Measurements from ENCODE around the gene PHKB.
"Not testable (repeated sequence)": the region's sequence is repeated elsewhere in the genome, so short reads cannot be mapped to it uniquely, and the experiment has no call there.

The PHKB gene

DNA sequence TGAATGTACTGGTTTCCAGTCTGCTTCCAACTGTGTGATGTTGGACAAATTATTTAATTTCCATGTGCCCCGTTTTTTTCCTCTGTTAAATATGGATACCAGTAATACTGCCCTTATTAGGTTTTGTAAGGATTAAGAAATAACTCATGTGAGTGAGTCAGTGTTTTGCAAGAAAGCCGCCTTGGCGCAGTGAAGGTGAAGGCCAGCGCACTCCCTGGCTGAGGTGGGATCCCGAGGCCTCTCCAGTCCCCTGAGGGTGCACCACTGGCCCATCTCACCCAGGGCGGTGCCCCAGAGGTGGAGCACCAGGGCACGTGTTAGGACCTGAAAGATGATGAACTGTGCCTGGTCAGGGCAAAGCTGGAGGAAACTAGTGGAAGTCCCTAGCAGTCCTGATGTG is 43.5 kb downstream of the PHKB start:
- DNase-seq (ENCODE audit: low read depth in 2 of 2, low spot score in 1 of 2): no peak

GRCh38 chr16:47506800-47507199 is 45.7 kb downstream of the PHKB start:
- DNase-seq (ENCODE audit: low read depth in 2 of 2, low spot score in 1 of 2): no peak

DNA sequence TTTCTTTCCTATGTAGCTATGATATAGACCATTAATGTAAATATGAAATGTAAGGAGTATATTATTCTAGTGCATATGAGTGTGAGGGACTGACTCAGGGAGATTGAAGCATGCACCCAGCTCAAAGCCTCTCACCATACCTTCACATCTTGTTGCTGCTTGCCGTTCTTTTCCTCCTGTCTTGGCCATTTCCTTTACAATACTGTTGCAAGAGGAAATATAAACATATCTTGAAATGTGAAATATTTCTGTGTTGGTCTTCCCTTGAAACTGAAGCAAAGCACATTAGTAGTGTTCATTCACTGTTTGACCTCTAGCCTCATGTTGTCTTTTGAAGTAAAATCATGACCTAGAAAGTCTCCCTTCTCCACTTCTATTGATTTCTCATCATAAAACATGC is 46.6 kb downstream of the PHKB start:
- DNase-seq (ENCODE audit: low read depth in 2 of 2, low spot score in 1 of 2): no peak

DNA sequence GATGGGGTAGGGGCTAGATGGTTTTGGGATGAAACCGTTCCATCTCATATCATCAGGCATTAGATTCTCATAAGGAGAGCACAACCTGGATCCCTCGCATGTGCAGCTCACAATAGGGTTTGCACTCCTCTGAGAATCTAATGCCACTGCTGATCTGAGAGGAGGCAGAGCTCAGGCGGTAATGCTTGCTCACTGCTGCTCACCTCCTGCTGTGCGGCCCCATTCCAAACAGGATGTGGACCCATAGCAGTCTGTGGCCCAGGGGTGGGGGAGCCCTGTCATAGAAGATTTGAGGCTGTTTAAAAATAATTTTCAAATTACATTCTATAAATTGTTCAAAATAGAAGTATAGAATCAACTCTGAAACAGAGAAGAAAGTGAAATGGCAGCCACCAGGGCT is 50.8 kb downstream of the PHKB start:
- DNase-seq (ENCODE audit: low read depth in 2 of 2, low spot score in 1 of 2): no peak

DNA sequence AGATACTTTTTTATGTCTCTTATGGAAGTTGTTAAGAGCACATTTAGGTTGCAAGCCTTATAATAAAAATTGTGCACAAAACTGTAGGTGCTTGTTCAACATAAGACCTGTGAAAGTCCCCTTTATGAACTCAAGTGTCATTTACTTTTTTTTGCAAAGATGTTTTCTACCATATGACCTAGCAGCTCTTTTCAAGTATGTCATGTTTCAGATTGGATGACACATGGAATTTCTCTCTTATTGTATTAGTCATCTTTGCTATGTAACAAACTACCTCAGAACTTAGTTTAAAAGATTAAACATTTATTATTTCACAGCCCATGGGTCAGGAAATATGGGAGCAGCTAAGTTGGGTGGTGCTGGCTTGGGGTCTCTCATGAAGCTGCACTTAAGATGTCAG is 57.9 kb downstream of the PHKB start:
- no peak for DNase-seq (ENCODE audit: low read depth in 2 of 2, low spot score in 1 of 2)

GRCh38 chr16:47519546-47519945 is 58.4 kb downstream of the PHKB start:
- no peak for DNase-seq (ENCODE audit: low read depth in 2 of 2, low spot score in 1 of 2)

DNA sequence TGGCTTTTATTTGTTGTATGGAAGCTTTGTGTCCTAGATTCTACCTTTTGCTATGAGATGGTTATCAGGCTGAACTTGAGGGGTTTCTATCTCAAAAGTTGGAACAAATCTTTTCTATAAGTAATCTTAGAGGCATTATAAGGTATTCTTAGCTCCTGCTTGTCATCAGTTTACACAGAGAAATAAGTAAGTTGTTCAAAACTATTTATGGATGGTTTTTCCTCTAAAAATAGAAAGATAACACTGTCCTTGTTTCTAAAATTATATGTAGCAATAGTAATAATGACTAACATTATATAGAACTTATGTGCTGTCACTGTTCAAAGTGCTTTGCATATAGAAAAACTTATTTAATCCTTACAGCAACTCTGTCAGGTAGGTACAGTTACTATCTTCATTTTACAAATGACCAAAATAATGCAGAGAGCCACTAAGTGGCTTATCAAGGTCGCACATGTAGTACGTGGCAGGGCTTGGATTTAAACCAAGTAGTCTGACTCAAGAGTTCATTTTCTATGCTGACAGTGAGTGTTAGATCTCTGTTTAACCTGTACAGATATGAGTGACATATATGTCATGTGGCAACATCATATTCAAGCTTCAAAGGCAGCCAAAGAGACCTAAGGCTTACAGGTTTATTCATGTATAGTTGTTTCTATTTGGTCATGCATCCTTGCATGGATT is 59.0 kb downstream of the PHKB start:
- no peak for DNase-seq (ENCODE audit: low read depth in 2 of 2, low spot score in 1 of 2)

GRCh38 chr16:47523342-47524006 is 62.3 kb downstream of the PHKB start:
- DNase-seq (ENCODE audit: low read depth in 2 of 2, low spot score in 1 of 2): no peak

DNA sequence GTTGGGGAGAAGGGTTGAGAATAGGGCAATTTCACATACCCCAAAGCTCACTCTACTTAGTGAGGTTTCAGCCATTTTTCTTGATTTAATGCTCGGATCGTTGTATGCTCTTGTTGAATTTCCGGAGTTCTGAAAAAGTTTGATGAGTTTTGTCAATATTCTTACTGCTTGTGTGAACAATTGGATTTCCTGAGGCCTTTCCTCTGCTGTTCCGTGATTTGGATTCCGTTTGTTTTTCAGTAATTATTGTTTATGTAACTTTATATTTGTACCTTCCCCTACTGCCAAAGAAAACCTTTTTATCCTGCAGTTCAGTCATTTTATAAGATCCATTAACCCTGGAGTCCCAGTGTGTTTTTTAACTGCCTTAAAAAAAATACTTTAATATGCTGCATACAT is 62.9 kb downstream of the PHKB start:
- no peak for DNase-seq (ENCODE audit: low read depth in 2 of 2, low spot score in 1 of 2)

DNA sequence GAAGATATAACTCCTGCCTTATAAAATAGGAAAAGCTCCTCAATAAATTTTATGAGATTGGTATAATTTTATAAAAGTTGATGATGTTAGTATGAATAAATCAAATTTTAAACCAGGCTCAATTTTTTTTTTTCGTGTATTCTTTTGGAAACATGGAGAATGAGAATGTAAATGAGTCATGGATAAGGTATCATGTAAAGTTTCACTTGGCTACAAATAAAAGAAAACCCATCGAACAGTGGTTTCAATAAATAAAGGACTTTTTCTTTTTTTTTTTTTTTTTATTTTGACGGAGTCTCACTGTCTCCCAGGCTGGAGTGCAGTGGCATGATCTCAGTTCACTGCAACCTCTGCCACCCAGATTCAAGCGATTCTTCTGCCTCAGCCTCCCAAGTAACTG is 67.3 kb downstream of the PHKB start:
- no peak for DNase-seq (ENCODE audit: low read depth in 2 of 2, low spot score in 1 of 2)

DNA sequence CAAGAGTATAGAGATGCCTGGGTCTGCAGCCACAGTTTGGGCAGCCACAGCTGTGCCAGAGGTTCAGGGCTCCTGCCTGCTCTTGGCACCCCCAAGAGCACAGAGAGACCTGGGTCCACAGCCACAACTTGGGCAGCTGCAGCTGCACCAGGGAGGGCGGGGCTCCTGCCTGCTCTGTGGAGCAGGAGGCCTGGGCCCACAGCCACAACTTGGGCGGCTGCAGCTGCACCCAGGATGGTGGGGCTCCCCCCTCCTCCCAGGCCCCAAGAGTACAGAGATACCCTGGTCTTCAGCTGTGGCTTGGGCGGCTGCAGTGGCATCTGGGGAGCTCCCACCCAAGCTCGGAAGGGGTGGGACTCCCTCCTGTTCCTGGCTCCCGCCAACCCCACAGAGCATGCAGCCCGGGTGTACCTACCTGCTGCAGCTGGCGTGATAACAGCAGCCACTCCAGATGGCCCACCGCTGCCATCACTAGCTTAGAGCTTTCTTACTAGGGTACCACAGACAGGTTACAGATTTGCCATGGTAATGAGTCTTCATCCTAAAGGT is 72.7 kb downstream of the PHKB start:
- no peak for DNase-seq (ENCODE audit: low read depth in 2 of 2, low spot score in 1 of 2)

GRCh38 chr16:47538472-47538871 is 77.3 kb downstream of the PHKB start:
- DNase-seq (ENCODE audit: low read depth in 2 of 2, low spot score in 1 of 2): no peak

DNA sequence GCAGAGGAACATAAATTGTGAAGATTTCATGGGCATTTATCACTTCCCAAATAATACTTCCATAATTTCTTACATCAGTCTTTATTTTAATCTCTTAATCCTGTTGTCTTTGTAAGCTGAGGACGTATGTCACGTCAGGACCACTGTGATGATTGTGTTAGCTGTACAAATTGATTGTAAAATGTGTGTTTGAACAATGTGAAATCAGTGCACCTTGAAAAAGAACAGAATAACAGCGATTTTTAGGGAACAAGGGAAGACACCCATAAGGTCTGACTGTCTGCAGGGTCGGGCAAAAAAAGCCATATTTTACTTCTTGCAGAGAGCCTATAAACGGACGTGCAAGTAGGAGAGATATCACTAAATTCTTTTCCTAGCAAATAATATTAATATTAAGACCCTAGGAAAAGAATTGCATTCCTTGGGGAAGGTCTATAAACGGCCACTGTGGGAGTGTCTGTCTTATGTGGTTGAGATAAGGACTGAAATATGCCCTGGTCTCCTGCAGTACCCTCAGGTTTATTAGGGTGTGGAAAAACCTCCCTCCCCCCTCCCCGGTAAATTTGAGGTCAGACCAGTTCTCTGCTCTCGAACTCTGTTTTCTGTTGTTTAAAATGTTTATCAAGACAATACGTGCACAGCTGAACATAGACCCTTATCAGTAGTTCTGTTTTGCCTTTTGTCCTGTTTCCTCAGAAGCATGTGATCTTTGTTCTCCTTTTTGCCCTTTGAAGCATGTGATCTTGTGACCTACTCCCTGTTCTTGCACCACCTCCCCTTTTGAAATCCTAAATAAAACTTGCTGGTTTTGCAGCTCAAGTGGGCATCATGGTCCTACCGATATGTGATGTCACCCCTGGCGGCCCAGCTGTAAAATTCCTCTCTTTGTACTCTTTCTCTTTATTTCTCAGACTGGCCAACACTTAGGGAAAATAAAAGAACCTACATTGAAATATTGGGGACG is 78.9 kb downstream of the PHKB start:
- DNase-seq (ENCODE audit: low read depth in 2 of 2, low spot score in 1 of 2): not testable (repeated sequence)

DNA sequence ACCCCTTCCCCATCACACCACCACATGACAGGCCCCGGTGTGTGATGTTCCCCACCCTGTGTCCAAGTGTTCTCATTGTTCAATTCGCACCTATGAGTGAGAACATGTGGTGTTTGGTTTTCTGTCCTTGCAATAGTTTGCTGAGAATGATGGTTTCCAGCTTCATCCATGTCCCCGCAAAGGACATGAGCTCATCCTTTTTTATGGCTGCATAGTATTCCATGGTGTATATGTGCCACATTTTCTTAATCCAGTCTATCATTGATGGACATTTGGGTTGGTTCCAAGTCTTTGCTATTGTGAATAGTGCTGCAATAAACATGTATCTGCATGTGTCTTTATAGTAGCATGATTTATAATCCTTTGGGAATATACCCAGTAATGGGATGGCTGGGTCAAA is 80.0 kb downstream of the PHKB start:
- not testable (repeated sequence) for DNase-seq (ENCODE audit: low read depth in 2 of 2, low spot score in 1 of 2)

GRCh38 chr16:47544255-47544654 is 83.1 kb downstream of the PHKB start:
- not testable (repeated sequence) for DNase-seq (ENCODE audit: low read depth in 2 of 2, low spot score in 1 of 2)

GRCh38 chr16:47551185-47551584 is 90.1 kb downstream of the PHKB start:
- not testable (repeated sequence) for DNase-seq (ENCODE audit: low read depth in 2 of 2, low spot score in 1 of 2)

DNA sequence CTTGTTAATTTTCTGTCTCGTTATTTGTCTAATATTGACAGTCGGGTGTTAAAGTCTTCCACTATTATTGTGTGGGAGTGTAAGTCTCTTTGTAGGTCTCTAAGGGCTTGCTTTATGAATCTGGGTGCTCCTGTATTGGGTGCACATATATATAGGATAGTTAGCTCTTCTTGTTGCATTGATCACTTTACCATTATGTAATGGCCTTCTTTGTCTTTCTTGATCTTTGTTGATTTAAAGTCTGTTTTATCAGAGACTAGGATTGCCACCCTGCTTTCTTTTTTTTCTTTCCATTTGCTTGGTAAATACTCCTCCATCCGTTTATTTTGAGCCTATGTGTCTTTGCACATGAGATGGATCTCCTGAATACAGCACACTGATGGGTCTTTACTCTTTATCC is 90.6 kb downstream of the PHKB start:
- DNase-seq (ENCODE audit: low read depth in 2 of 2, low spot score in 1 of 2): not testable (repeated sequence)

GRCh38 chr16:47553853-47554564 is 92.9 kb downstream of the PHKB start:
- no peak for DNase-seq (ENCODE audit: low read depth in 2 of 2, low spot score in 1 of 2)

DNA sequence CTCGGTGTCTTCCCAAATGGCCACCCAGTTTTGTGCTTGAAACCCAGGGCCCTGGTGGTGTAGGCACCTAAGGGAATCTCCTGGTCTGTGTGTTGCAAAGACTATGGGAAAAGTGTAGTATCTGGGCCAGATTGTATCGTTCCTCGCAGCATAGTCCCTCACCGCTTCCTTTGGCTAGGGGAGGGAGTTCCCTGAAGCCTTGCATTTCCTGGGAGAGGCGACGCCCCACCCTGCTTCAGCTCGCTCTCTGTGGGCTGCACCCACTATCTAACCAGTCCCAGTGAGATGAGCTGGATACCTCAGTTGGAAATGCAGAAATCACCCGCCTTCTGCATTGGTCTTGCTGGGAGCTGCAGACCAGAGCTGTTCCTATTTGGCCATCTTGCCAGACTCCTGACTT is 93.5 kb downstream of the PHKB start:
- not testable (repeated sequence) for DNase-seq (ENCODE audit: low read depth in 2 of 2, low spot score in 1 of 2)

DNA sequence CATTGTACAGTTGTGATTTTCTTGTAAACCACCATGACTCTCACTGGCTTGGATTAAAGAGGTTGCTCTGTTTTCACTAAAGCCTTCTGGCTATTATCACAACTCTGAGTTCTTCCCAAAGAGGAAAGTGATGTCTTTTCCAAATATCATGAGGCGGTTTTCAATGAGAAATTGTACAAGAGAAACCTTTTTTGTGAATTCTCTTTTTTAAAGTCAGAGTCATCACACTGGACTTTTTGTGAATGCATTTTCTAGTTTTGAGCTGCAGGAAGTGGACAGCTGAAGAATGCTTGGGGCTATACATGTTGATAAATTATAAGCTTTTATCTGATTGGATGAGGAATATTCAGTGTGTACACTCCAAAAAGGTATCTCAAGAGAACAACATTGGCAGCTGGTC is 100.2 kb downstream of the PHKB start:
- DNase-seq (ENCODE audit: low read depth in 2 of 2, low spot score in 1 of 2): no peak

- DNase-seq (ENCODE audit: low read depth in 2 of 2, low spot score in 1 of 2): no peak
Measured at GRCh38 chr16:47562366-47562765, 101.2 kb downstream of the PHKB start.
